Heart right ventricle (tissue), 16 donors: Measurements from ENCODE around the gene SPRR3. TPM values are rescaled to one million over a fixed set of nuclear protein-coding genes. Genes with fewer than 3 reads are reported as not detected.

ENCODE experiments used
- ATAC-seq, 8 donors: fragments of 200-7000 bp; cut with Tn5 transposase; one replicate each; pipeline ENCODE4 v1.9.1; 2020; ENCODE audit warnings: mild to moderate bottlenecking in 8 of 8, moderate library complexity in 8 of 8, moderate number of reproducible peaks in 1 of 8
- DNase-seq, 2 donors: peaks; one replicate each; pipeline ENCODE4 v3.0.0-alpha.2; 2020
- H3K27ac ChIP-seq, 10 donors: fragments of 200-600 bp; sonication (generic) in 2 of 10; one replicate each; pipeline versions ENCODE4 v1.5.0 to v1.8.0; 2020 to 2022; ENCODE audit warnings: mild to moderate bottlenecking in 3 of 10
- H3K27me3 ChIP-seq, 7 donors: fragments of 200-600 bp; one replicate each; pipeline ENCODE4 v1.8.0; 2021 to 2022; ENCODE audit warnings: mild to moderate bottlenecking in 2 of 7
- H3K36me3 ChIP-seq, 9 donors: fragments of 200-600 bp; sonication (generic) in 1 of 9; one replicate each; pipeline versions ENCODE4 v1.5.0 to v1.8.0; 2020 to 2022; ENCODE audit warnings: mild to moderate bottlenecking in 2 of 9
- H3K4me1 ChIP-seq, 9 donors: fragments of 200-600 bp; sonication (generic) in 1 of 9; one replicate each; pipeline versions ENCODE4 v1.5.0 to v1.8.0; 2020 to 2022; ENCODE audit warnings: mild to moderate bottlenecking in 4 of 9
- H3K4me3 ChIP-seq, 10 donors: fragments of 200-600 bp; sonication (generic) in 2 of 10; one replicate each; pipeline versions ENCODE4 v1.5.0 to v1.8.0; 2020 to 2022; ENCODE audit warnings: mild to moderate bottlenecking in 7 of 10, moderate library complexity in 2 of 10
- H3K9me3 ChIP-seq, 11 donors: fragments of 200-600 bp in 10 of 11; sonication (generic) in 2 of 11; one replicate each; pipeline versions ENCODE4 v1.5.0 to v1.8.0; 2013 to 2022; ENCODE audit warnings: mild to moderate bottlenecking in 2 of 11, control low read depth in 1 of 11, moderate library complexity in 1 of 11
- WGBS, 2 donors: extraction: QIAGEN DNeasy Blood & Tissue Kit; methylation state at CpG; one replicate each; pipeline ENCODE4 v1.1.7; 2013; ENCODE audit warnings: inconsistent platforms in 1 of 2; 5-methylcytosine and 5-hydroxymethylcytosine counted together
- intact Hi-C, 10 donors: fragments of 100-400 bp; cut with DNase I; formaldehyde crosslinking; loops; one replicate each; pipeline versions ENCODE4 v1.11.1 to v1.14.2; 2022
- polyA plus RNA-seq, 2 donors: library from polyadenylated mRNA; stranded (reverse); fragments of 200-250 nt; gene quantifications; one replicate each; pipeline ENCODE4 v1.2.3, GENCODE V29; 2013
- total RNA-seq, 10 donors: library from RNA; stranded (reverse); fragmentation: NEBNext Ultra II Directional in 3 of 10; extraction: Animal tissue kit (Norgen Biotek cat#: 25700) in 3 of 10; gene quantifications; one replicate each; pipeline versions ENCODE4 v1.2.1 to v1.2.4, GENCODE V29; 2021 to 2023
- TF ChIP-seq, protein P1 (sequence below), 9 donors: fragments of 200-600 bp; sonication (generic) in 2 of 9; IDR thresholded peaks; one replicate each; pipeline versions ENCODE4 v1.5.0 to v1.8.0; 2021 to 2022; ENCODE audit warnings: antibody characterized with exemption in 9 of 9, mild to moderate bottlenecking in 5 of 9, moderate library complexity in 1 of 9
- donor health status: Arrhythmogenic right ventricular cardiomyopathy.
- donor health status: ischemic (EF 13 %, LVEDD 7.1; RV severe dilation, severe dysfunction).
- donor health status: healthy with polysubstance abuse.
- donor health status: DM: no; HTN: yes; CAD: no.
- donor health status: DM: no; HTN: no; CAD: no.
- donor health status: ischemic (EF 25% LVEDD 6.9; RV normal size, moderate dysfunction).
- donor health status: ischemic (EF 25% LVEDD 5.7; RV mildly dilated, moderate dysfunction).
- donor health status: healthy.
- donor health status: DM: yes; HTN: yes; CAD: no.
- donor health status: Ischemic cardiomyopathy.
- donor health status: ischemic (EF 35%, LVEDD 5.7; RV mildly dilated, moderate dysfunction).
- donor health status: nonischemic (EF 11% LVEDD 7.7; RV severe dilation, severe dysfunction).
- donor health status: DM: yes; HTN: yes; CAD: no.
- donor health status: PGD.
- donor health status: ischemic (EF 29% LVEDD 5.4; RV normal size, mild dysfunction).
- donor health status: nonischemic (EF 23%, LVEDD 6.1; RV moderate dilation, normal function).

The SPRR3 gene
- total and polyA plus RNA-seq, 12 donors: 2.6 TPM; not detected in 11

DNA sequence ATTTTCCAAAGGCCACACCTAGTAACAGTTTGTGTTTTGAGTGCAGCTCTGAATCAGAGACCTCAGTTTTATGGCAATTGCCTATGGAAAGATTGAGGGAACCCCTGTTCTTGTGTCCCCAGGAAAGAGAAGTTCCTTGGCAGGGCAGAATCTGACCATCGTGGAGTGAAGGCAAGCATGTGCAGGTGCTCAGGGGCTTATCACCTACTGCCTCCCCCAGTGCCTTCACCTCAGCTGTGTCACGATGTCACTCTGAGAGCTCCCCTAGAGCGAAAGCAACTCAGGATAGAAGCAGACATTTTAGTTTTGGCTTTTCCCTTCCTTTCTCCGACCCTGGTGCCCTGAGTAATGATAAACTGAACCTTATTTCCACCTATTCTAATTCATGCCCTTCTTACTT lies 19.5 kb upstream of the SPRR3 start:
- H3K9me3 ChIP-seq: no peaks in the 10 kb centered on the region
- TF ChIP-seq, protein P1, sequence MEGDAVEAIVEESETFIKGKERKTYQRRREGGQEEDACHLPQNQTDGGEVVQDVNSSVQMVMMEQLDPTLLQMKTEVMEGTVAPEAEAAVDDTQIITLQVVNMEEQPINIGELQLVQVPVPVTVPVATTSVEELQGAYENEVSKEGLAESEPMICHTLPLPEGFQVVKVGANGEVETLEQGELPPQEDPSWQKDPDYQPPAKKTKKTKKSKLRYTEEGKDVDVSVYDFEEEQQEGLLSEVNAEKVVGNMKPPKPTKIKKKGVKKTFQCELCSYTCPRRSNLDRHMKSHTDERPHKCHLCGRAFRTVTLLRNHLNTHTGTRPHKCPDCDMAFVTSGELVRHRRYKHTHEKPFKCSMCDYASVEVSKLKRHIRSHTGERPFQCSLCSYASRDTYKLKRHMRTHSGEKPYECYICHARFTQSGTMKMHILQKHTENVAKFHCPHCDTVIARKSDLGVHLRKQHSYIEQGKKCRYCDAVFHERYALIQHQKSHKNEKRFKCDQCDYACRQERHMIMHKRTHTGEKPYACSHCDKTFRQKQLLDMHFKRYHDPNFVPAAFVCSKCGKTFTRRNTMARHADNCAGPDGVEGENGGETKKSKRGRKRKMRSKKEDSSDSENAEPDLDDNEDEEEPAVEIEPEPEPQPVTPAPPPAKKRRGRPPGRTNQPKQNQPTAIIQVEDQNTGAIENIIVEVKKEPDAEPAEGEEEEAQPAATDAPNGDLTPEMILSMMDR (IDR thresholded peaks at IDR 0.05): no peak
- WGBS, 2 donors: 57 to 73% methylated on average over 4 of the region's 4 CpGs
- no peaks in the 10 kb centered on the region for H3K4me1 ChIP-seq
- H3K27me3 ChIP-seq: peaks cover 0 to 12% (median 4%) of the 10 kb centered on the region in 7 donors
- no peak overlapping the region for H3K27ac ChIP-seq
- DNase-seq (no peak), ATAC-seq (no peak)
- H3K36me3 ChIP-seq: no peaks in the 10 kb centered on the region
- no peak overlapping the region for H3K4me3 ChIP-seq
- intact Hi-C loops: no loop called here

DNA sequence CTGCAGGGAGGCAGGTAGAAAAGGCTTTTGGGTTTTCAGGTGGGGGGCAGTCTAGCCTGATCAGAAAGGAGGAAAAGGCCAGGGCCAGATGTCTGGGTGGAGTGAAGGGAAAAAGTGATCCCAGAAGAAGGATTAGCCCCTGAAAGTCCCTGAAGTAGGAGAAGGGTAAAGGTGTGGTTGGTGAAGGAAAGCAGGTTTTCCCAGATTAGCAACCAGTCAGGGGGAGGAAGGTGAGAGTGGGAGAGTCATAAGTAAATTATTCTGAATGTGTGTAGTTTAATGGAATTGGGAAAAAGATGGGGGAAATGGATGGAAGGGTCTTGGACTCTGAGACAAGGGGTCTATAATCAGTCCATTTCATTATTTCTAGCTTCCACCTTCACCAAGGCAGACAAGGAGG lies 18.3 kb upstream of the SPRR3 start:
- no peak for ATAC-seq
- no peaks in the 10 kb centered on the region for H3K36me3 ChIP-seq
- peaks cover 0 to 5% (median 0%) of the 10 kb centered on the region in 11 donors for H3K9me3 ChIP-seq
- DNase-seq: no peak
- no peak overlapping the region for H3K27ac ChIP-seq
- H3K27me3 ChIP-seq: peaks cover 0 to 12% (median 4%) of the 10 kb centered on the region in 7 donors
- no peak overlapping the region for H3K4me3 ChIP-seq
- intact Hi-C loops: no loop called here
- no peaks in the 10 kb centered on the region for H3K4me1 ChIP-seq
- TF ChIP-seq, protein P1 (IDR thresholded peaks at IDR 0.05): no peak

DNA sequence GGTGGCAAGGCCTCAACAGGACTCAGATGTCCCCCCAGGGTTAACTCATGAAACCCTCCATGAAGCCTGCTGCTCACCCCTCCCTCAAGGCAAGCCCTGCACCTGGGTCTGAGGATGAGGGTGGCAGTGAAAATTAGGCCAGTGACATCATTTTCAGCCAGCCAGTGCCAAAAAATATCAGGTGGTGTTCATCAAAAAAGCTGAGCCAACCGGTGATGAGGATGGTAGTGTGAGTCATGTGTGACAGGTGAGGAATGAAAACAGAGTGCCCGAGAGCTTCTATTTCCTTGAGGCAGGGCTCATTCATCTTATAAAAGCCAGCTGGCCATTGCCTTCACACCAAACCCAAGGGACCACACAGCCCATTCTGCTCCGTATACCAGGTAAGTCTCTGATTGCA lies 17.8 kb upstream of the SPRR3 start, which contains the start of gene SPRR1A:
TSS of gene SPRR1A (plus strand) at position 339 of the 400 bp plus-strand sequence. CDS start 1,150 bp downstream, outside the sequence.
- no peaks in the 10 kb centered on the region for H3K36me3 ChIP-seq
- peaks cover 0 to 5% (median 0%) of the 10 kb centered on the region in 11 donors for H3K9me3 ChIP-seq
- TF ChIP-seq, protein P1 (IDR thresholded peaks at IDR 0.05): no peak
- no peak within 1 kb of the TSS for H3K4me3 ChIP-seq
- no peak within 1 kb of the TSS for H3K27ac ChIP-seq
- intact Hi-C loops: no loop called here
- ATAC-seq (no peak), DNase-seq (no peak)
- H3K4me1 ChIP-seq: no peaks in the 10 kb centered on the region
- H3K27me3 ChIP-seq: peaks cover 0 to 11% (median 4%) of the 10 kb centered on the region in 7 donors
- 77 to 81% methylated on average over 3 of the region's 3 CpGs for WGBS, 2 donors

DNA sequence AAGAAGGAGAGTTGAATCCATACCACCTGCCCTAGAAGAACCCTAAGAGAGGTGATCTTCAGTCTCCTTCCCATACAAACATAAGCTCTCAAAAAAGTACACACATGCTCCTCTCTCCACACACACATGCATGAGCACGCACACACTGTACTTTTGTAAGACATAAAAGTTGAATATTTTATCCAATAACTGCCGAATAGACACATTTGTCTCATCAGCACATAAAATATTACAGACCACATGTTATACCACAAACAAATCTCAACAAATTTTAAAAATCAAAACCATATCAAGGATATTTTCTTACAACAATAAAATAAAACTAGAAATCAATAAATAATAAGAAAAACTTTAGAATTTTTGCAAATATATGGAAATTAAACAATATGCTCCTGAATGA lies 15.0 kb upstream of the SPRR3 start:
- peaks cover 0 to 11% (median 0%) of the 10 kb centered on the region in 7 donors for H3K27me3 ChIP-seq
- TF ChIP-seq, protein P1 (IDR thresholded peaks at IDR 0.05): no peak
- H3K4me3 ChIP-seq: no peak overlapping the region
- no peak for ATAC-seq
- no peaks in the 10 kb centered on the region for H3K4me1 ChIP-seq
- H3K36me3 ChIP-seq: no peaks in the 10 kb centered on the region
- H3K27ac ChIP-seq: no peak overlapping the region
- intact Hi-C loops: no loop called here
- H3K9me3 ChIP-seq: peaks cover 0 to 5% (median 0%) of the 10 kb centered on the region in 11 donors
- 83 to 87% methylated on average over 2 of the region's 2 CpGs for WGBS, 2 donors
- DNase-seq: no peak
